ENCODE measurements around the gene P3H3.

P3H3 gene

GRCh38 chr12:6786416-6787094 lies 41.7 kb upstream of the P3H3 start:
- no peaks in the 10 kb centered on the region for H4K20me1 ChIP-seq (ENCODE audit: insufficient read depth, low read length, poor library complexity, severe bottlenecking)
- H3K9me3 ChIP-seq (ENCODE audit: insufficient read depth, low read depth, low read length): no peaks in the 10 kb centered on the region
- peak overlapping the region; percentile 69 for H2AFZ ChIP-seq (ENCODE audit: low read length)
- no peaks in the 10 kb centered on the region for H3K27me3 ChIP-seq (ENCODE audit: insufficient read depth, low read length, poor library complexity, severe bottlenecking)
- no peak overlapping the region for H3K9ac ChIP-seq (ENCODE audit: low read depth, low read length, poor library complexity, severe bottlenecking)
- no peaks in the 10 kb centered on the region for H3F3A ChIP-seq (ENCODE audit: low read depth)
- TF ChIP-seq EZH2phosphoT487 (IDR thresholded peaks at IDR 0.05; ENCODE audit: borderline replicate concordance) (no peak), CTCF (conservative IDR thresholded peaks at IDR 0.05; ENCODE audit: low read length) (no peak)
- no peaks in the 10 kb centered on the region for H3K36me3 ChIP-seq (ENCODE audit: insufficient read depth, low read length)
- no peak overlapping the region for H3K4me2 ChIP-seq (ENCODE audit: low read depth, low read length, poor library complexity, severe bottlenecking)
- H3K4me1 ChIP-seq (ENCODE audit: insufficient read depth, low read length, poor library complexity, severe bottlenecking): peaks cover 15% of the 10 kb centered on the region
- no peaks in the 10 kb centered on the region for H3K9me2 ChIP-seq (replicated peaks; ENCODE audit: low read depth, low read length)
- no peak overlapping the region for H3K4me3 ChIP-seq (ENCODE audit: low read length, poor library complexity, severe bottlenecking)
- H3K79me2 ChIP-seq (ENCODE audit: insufficient read depth, low read length): no peaks in the 10 kb centered on the region

- H3K9me3 ChIP-seq (ENCODE audit: insufficient read depth, low read depth, low read length): no peaks in the 10 kb centered on the region
- no peaks in the 10 kb centered on the region for H3K79me2 ChIP-seq (ENCODE audit: insufficient read depth, low read length)
- no peaks in the 10 kb centered on the region for H3K27me3 ChIP-seq (ENCODE audit: insufficient read depth, low read length, poor library complexity, severe bottlenecking)
- H3F3A ChIP-seq (ENCODE audit: low read depth): no peaks in the 10 kb centered on the region
- H2AFZ ChIP-seq (ENCODE audit: low read length): peak overlapping the region; percentile 69; the same call in 1 of the 2 replicates
- no peaks in the 10 kb centered on the region for H3K9me2 ChIP-seq (replicated peaks; ENCODE audit: low read depth, low read length)
- no peaks in the 10 kb centered on the region for H4K20me1 ChIP-seq (ENCODE audit: insufficient read depth, low read length, poor library complexity, severe bottlenecking)
- H3K4me1 ChIP-seq (ENCODE audit: insufficient read depth, low read length, poor library complexity, severe bottlenecking): peaks cover 22% of the 10 kb centered on the region
- H3K9ac ChIP-seq (ENCODE audit: low read depth, low read length, poor library complexity, severe bottlenecking): no peak overlapping the region
- H3K4me3 ChIP-seq (ENCODE audit: low read length, poor library complexity, severe bottlenecking): no peak overlapping the region
- TF ChIP-seq EZH2phosphoT487 (IDR thresholded peaks at IDR 0.05; ENCODE audit: borderline replicate concordance) (no peak), CTCF (conservative IDR thresholded peaks at IDR 0.05; ENCODE audit: low read length) (no peak)
- no peaks in the 10 kb centered on the region for H3K36me3 ChIP-seq (ENCODE audit: insufficient read depth, low read length)
- no peak overlapping the region for H3K4me2 ChIP-seq (ENCODE audit: low read depth, low read length, poor library complexity, severe bottlenecking)
These were observed 40.9 kb upstream of the P3H3 start for GRCh38 chr12:6787309-6787708.

GRCh38 chr12:6788972-6789924 lies 39.0 kb upstream of the P3H3 start, which contains the start of gene CD4:
Gene CD4 (plus strand): TSS chr12:6789528. CDS start chr12:6800139, 10,611 bp downstream.
- Histone ChIP-seq H3K9ac (ENCODE audit: low read depth, low read length, poor library complexity, severe bottlenecking) (peak within 1 kb of the TSS; percentile 40), H3K4me1 (ENCODE audit: insufficient read depth, low read length, poor library complexity, severe bottlenecking) (peaks cover 29% of the 10 kb centered on the region), H3F3A (ENCODE audit: low read depth) (no peaks in the 10 kb centered on the region), H3K27me3 (ENCODE audit: insufficient read depth, low read length, poor library complexity, severe bottlenecking) (no peaks in the 10 kb centered on the region), H3K79me2 (ENCODE audit: insufficient read depth, low read length) (no peaks in the 10 kb centered on the region), H2AFZ (ENCODE audit: low read length) (peak within 1 kb of the TSS; percentile 77), H3K36me3 (ENCODE audit: insufficient read depth, low read length) (no peaks in the 10 kb centered on the region), H3K4me2 (ENCODE audit: low read depth, low read length, poor library complexity, severe bottlenecking) (peak within 1 kb of the TSS; percentile 19), H3K9me3 (ENCODE audit: insufficient read depth, low read depth, low read length) (no peaks in the 10 kb centered on the region), H3K9me2 (replicated peaks; ENCODE audit: low read depth, low read length) (no peaks in the 10 kb centered on the region), H3K4me3 (ENCODE audit: low read length, poor library complexity, severe bottlenecking) (peak within 1 kb of the TSS; percentile 45), H4K20me1 (ENCODE audit: insufficient read depth, low read length, poor library complexity, severe bottlenecking) (no peaks in the 10 kb centered on the region)
- no peak for TF ChIP-seq CTCF (conservative IDR thresholded peaks at IDR 0.05; ENCODE audit: low read length)
- no peak for TF ChIP-seq EZH2phosphoT487 (IDR thresholded peaks at IDR 0.05; ENCODE audit: borderline replicate concordance)
